Right cardiac atrium (tissue), 5 donors: ENCODE data around the gene GABRB1. TPM values are rescaled to one million over a fixed set of nuclear protein-coding genes. Genes with fewer than 3 reads are reported as not detected.

Source experiments
- ATAC-seq, 2 donors: fragments of 200-7000 bp; cut with Tn5 transposase; one replicate each; pipeline versions ENCODE4 v1.8.0 to v1.9.1; 2020; ENCODE audit warnings: moderate library complexity in 2 of 2, mild to moderate bottlenecking in 1 of 2
- DNase-seq, 3 donors: peaks; one replicate each; pipeline ENCODE4 v3.0.0-alpha.2; 2020
- H3K27ac ChIP-seq: one replicate; pipeline ENCODE4 v1.5.1; 2013; ENCODE audit warnings: mild to moderate bottlenecking, low read length, control low read depth, moderate library complexity
- H3K27me3 ChIP-seq: one replicate; pipeline ENCODE4 v1.6.1; 2013; ENCODE audit not compliant: control insufficient read depth, insufficient read depth
- H3K4me1 ChIP-seq: one replicate; pipeline ENCODE4 v1.6.1; 2013; ENCODE audit warnings: low read length; ENCODE audit not compliant: control insufficient read depth, insufficient read depth
- H3K4me3 ChIP-seq: one replicate; pipeline ENCODE4 v1.5.1; 2013; ENCODE audit warnings: low read length, control low read depth
- H3K9me3 ChIP-seq: one replicate; pipeline ENCODE4 v1.6.1; 2013; ENCODE audit warnings: low read length; ENCODE audit not compliant: control insufficient read depth
- WGBS: extraction: QIAGEN DNeasy Blood & Tissue Kit; methylation state at CpG from one replicate; pipeline ENCODE4 v1.1.7; 2013; 5-methylcytosine and 5-hydroxymethylcytosine counted together
- intact Hi-C, 4 donors: fragments of 100-400 bp; cut with DNase I; formaldehyde crosslinking; loops; one replicate each; pipeline versions ENCODE4 v1.11.0 to v1.14.0; 2022 to 2023
- polyA plus RNA-seq: library from polyadenylated mRNA; stranded (reverse); fragments of 200-250 nt; gene quantifications from one replicate; pipeline ENCODE4 v1.2.3, GENCODE V29; 2013
- total RNA-seq, 4 donors: library from RNA; stranded (reverse); fragmentation: NEBNext Ultra II Directional; extraction: Animal tissue kit (Norgen Biotek cat#: 25700); gene quantifications; one replicate each; pipeline ENCODE4 v1.2.1, GENCODE V29; 2021
- donor health status: healthy with polysubstance abuse.
- donor health status: DM: no; HTN: yes; CAD: no.
- donor health status: DM: no; HTN: no; CAD: no.
- donor health status: DM: no; HTN: yes; CAD: no; lungs with severe emphysema.
- donor health status: DM: yes; HTN: yes; CAD: no.

The GABRB1 gene
- total and polyA plus RNA-seq, 5 donors = 1.00 to 4.6 (median 3.1) TPM

DNA sequence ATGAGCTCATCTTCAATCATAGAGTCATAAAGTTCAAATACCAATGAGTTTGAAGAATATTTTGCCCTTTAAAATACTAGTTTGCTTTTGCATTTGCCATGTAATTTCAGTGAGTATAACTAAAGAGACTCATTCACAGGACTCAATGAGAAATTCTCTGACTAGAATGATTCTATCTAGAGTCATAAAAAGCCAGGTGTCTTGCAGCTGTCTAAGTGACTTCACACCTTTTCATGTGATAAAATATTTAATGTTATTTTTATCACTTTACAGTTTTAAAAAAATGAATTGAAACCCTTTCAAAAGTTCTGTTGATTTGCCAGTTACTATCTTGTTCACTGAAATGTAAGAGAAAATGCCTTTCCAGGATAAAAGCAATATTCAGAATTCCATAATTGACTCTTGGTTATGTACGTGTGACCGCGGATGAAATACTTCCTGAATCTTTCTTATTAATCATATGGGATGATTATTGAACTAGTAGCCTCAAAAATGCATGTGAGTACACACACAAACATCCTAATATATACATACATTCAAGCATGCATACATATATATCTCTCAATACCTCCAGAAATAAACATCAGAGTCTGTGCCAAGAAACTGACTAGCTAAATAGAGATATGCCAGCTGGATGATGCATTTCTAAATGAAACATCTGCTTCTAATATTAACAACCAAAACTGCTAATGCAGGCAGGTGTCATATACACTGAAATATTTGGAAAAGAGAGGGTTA, 87.0 kb downstream of the GABRB1 start:
- H3K4me3 ChIP-seq = no peak overlapping the region
- H3K27ac ChIP-seq = no peak overlapping the region
- H3K9me3 ChIP-seq = no peaks in the 10 kb centered on the region
- 65% methylated on average over 3 of the region's 3 CpGs for WGBS
- H3K4me1 ChIP-seq = no peaks in the 10 kb centered on the region
- no peaks in the 10 kb centered on the region for H3K27me3 ChIP-seq
- intact Hi-C loops = no loop called here
- DNase-seq = no peak
- no peak for ATAC-seq

DNA sequence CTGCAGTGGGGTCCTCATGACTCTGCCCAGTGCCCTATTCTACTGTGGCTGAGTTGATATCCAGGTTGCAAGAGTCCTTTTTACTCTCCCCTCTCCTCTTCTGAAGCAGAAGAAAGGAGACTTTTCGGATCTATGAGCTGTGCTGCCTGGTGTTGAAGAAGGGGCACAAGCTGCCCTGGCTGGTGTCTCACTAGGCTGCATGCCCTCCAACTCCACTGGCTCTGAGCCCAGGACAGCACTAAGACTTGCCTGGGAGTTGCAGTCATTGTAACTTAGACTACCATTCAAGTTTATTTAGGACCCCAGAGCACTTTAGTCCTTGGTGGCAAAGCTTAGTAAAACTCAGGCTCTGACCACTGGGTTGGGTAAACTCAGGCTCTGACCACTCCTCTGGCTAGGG, 89.4 kb downstream of the GABRB1 start:
- no peak for ATAC-seq
- WGBS = 74% methylated on average over 1 of the region's 1 CpG
- Histone ChIP-seq H3K9me3 (no peaks in the 10 kb centered on the region), H3K27ac (no peak overlapping the region), H3K4me1 (no peaks in the 10 kb centered on the region), H3K4me3 (no peak overlapping the region), H3K27me3 (no peaks in the 10 kb centered on the region)
- DNase-seq = no peak
- intact Hi-C loops = loop anchor here in 1 of 4 donors (5.0 to 10.0 kb wide), 2 partner anchors 66 to 273 kb away; no protein-coding TSS in a partner anchor

DNA sequence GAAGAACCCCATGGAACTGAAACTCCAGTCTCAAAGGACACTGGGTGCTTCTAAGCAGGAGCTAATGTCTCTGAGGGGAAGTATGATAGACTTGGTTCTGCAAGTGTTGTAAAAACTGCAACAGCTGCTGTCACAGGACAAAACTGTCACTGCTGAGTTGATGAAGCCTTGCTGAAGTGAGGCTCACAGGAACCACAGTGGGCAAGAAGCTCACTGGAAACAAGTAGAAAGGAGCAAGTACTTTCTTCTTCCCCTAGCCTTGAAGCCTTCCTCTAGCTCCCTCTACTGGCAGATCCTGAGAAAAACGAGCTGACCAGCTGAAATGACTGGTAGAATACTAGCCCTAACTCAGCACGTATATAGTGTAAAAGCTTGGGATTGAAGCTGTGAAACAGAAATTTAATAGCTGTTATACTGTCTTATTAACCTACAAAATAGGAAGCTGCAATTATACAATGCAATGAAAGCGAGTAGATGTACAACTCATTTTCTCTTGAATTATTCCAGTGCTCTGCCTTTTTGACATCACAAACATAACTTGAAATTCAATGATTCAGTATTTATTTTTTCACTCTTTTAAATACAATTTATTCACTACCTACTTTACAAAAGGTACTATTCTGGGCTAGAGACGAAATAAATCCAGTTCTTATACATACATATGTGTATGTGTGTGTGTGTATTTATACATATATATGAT, 91.4 kb downstream of the GABRB1 start:
- H3K4me3 ChIP-seq = no peak overlapping the region
- H3K4me1 ChIP-seq = no peaks in the 10 kb centered on the region
- H3K27me3 ChIP-seq = no peaks in the 10 kb centered on the region
- intact Hi-C loops = loop anchor here in 1 of 4 donors (5.0 to 10.0 kb wide), 2 partner anchors 68 to 275 kb away; no protein-coding TSS in a partner anchor
- H3K9me3 ChIP-seq = no peaks in the 10 kb centered on the region
- WGBS = 8% methylated on average over 4 of the region's 4 CpGs
- DNase-seq (peak; percentile 15 to 24 (median 23)), ATAC-seq (peak; percentile 71 to 73)
- H3K27ac ChIP-seq = no peak overlapping the region

DNA sequence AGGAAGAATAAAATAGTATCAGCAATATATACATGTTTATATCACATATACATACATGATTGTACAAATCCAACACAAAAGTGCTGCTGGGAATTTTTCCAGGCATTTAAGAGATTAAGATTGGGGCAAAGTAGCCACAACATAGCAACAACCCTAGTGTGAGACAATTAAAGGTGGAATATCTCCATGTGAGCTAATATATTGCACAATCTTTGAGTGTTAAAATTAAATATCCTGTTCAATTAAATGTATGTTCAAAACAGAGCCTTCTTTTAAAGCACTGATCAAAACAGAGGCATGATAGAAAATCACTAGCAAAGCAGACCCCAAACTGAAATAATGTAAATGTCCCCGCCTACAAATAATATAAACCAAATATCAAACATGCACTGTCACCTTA, 97.6 kb downstream of the GABRB1 start:
- Histone ChIP-seq H3K27ac (no peak overlapping the region), H3K27me3 (no peaks in the 10 kb centered on the region), H3K9me3 (no peaks in the 10 kb centered on the region), H3K4me3 (no peak overlapping the region), H3K4me1 (no peaks in the 10 kb centered on the region)
- WGBS = 90% methylated on average over 1 of the region's 1 CpG
- no peak for ATAC-seq
- no peak for DNase-seq
- intact Hi-C loops = loop anchor here in 1 of 4 donors (10.0 kb wide), 1 partner anchor 74 kb away; no protein-coding TSS in a partner anchor

DNA sequence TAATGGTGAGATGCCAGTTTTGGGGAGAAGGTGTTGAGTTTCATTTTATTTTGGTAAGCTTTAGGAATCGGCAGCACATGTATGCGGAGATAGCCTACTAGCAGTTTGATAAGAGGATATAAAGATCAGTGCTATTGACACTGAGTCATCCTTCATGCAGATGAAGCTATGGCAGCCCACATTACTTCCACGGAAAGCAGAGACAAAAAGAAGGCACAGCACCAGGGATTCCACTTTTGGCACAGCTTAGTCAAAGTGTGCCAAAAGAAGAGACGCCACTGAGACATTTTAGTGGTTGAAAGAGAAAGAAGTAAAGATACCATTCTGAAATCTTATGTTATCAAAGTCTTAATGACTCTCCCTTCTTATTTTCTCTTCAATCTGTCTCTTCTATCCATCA, 103.8 kb downstream of the GABRB1 start:
- Histone ChIP-seq H3K9me3 (no peaks in the 10 kb centered on the region), H3K4me3 (no peak overlapping the region), H3K27me3 (no peaks in the 10 kb centered on the region), H3K27ac (no peak overlapping the region), H3K4me1 (no peaks in the 10 kb centered on the region)
- WGBS = 64% methylated on average over 4 of the region's 4 CpGs
- ATAC-seq (no peak), DNase-seq (no peak)
- intact Hi-C loops = no loop called here

DNA sequence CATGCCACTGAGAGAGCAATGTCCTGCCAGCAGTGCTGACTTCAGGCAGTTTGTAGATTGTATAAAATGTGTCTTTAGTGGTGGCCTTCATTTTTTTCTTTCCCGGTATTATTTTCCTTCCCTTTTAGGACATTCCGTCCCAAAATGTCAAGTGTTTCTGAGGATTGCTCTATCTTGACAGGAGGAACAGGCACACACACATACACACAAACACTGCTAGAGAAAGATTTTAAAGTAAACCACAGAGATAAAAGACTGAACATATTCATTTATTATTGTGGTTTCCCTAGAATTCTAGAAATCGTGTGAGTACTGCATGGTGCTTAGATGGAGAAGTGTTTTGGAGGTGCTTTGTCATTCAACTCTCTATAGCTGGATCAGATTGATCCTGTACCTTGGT, 111.9 kb downstream of the GABRB1 start:
- H3K27ac ChIP-seq = no peak overlapping the region
- no peak for ATAC-seq
- H3K4me1 ChIP-seq = no peaks in the 10 kb centered on the region
- no peaks in the 10 kb centered on the region for H3K27me3 ChIP-seq
- no peaks in the 10 kb centered on the region for H3K9me3 ChIP-seq
- no peak for DNase-seq
- no peak overlapping the region for H3K4me3 ChIP-seq
- WGBS = 73% methylated on average over 3 of the region's 3 CpGs
- intact Hi-C loops = no loop called here

DNA sequence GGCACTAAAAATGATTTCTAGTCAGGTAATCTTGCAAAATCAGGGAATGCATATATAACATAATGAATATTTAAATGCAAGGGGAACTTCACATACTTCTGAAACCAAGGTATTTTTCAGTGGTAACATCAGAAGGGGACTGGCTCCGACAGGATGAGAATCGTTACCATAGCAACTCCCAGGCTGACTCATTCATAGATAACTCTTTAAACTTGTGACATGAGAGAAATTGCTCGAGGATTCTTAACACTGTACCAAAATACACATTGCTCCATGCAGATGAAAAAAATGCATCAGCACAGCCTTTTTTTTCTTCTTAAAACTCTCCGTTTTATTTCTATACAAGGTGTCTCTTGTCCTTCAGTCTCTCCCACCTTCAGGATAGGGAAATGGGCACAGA, 114.3 kb downstream of the GABRB1 start:
- Histone ChIP-seq H3K4me1 (no peaks in the 10 kb centered on the region), H3K27me3 (no peaks in the 10 kb centered on the region), H3K9me3 (no peaks in the 10 kb centered on the region), H3K4me3 (no peak overlapping the region), H3K27ac (no peak overlapping the region)
- DNase-seq = no peak
- 15% methylated on average over 4 of the region's 4 CpGs for WGBS
- intact Hi-C loops = no loop called here
- ATAC-seq = peak in 1 of 2 donors; percentile 43

DNA sequence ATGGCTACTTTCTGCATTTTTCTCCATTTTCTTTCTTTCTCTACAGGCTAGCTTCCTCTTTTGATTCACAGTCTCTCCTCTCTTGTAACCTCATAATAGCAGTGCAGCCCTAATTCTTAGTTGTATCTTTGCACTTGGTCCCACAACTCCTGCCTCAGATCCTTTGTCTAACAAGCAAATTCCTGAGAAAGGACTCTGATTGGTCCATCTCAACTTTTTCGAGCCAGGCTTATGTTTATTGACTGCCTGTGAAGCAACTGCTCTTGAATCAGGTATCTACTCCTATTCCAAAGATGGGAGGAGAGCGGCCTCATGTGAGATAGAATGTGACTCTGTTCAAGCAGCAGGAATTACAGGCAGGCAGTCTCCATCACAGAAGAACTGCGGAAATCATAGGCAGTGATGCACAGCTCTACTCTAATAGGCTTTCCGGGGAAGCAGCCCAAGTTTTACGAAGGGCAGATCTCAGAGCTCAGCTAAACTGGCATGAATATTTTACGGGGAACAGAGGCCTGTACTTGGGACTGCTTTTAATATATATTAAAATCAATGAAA, 123.5 kb downstream of the GABRB1 start:
- intact Hi-C loops = no loop called here
- Histone ChIP-seq H3K27ac (no peak overlapping the region), H3K4me3 (no peak overlapping the region), H3K9me3 (no peaks in the 10 kb centered on the region), H3K4me1 (no peaks in the 10 kb centered on the region), H3K27me3 (no peaks in the 10 kb centered on the region)
- WGBS = 79% methylated on average over 6 of the region's 6 CpGs
- DNase-seq (no peak), ATAC-seq (no peak)

DNA sequence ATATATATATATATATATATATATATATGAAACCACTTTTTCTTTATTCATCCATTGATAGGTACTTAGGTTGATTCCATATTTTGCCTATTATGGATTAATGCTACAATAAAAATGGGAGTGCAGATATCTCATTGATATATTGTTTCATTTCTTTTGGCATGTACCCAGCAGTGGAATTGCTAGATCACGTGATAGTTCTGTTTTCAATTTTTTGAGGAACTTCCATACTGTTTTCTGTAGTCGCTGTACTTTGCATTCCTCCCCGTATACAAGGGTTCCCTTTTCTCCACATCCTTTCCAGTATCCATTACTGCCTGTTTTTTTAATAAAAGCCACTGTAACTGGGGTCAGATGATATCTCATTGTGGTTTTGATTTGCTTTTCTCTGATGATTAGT, 124.6 kb downstream of the GABRB1 start:
- Histone ChIP-seq H3K9me3 (no peaks in the 10 kb centered on the region), H3K27me3 (no peaks in the 10 kb centered on the region), H3K27ac (no peak overlapping the region), H3K4me3 (no peak overlapping the region), H3K4me1 (no peaks in the 10 kb centered on the region)
- 69% methylated on average over 3 of the region's 3 CpGs for WGBS
- intact Hi-C loops = no loop called here
- ATAC-seq = no peak
- DNase-seq = no peak

DNA sequence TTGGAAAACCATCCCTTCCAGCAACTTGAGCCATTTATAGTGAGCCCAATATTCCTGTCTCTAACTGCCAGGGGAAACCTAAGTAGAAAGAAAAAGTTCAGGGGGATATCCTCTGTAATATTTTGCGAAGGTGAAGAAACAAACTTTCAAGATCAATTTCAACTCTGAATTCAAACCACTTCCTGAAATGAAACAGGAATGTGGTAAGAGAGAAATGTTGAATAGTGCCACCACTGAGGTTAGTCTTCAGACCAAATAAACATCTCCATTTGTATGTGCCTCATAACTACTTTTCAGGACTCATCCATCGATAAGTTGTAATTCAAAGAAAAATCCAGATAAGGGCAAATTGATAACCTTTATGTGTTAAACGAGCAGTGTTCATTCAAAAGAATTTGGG, 128.7 kb downstream of the GABRB1 start:
- Histone ChIP-seq H3K9me3 (no peaks in the 10 kb centered on the region), H3K27me3 (no peaks in the 10 kb centered on the region), H3K27ac (no peak overlapping the region), H3K4me3 (no peak overlapping the region), H3K4me1 (no peaks in the 10 kb centered on the region)
- intact Hi-C loops = no loop called here
- DNase-seq (no peak), ATAC-seq (no peak)
- WGBS = 60% methylated on average over 3 of the region's 3 CpGs
